ENCODE data around the gene INTS11. TPM values are rescaled to one million over a fixed set of nuclear protein-coding genes. Genes with fewer than 3 reads are reported as not detected.
A peak's percentile ranks its signal among the peaks of the same experiment; 100 is the strongest.

The INTS11 gene
- total and polyA plus RNA-seq, 10 donors: 89.2 to 203 (median 102) TPM

GRCh38 chr1:1325288-1326074, 1.0 kb upstream of the INTS11 start:
- H3K4me3 ChIP-seq: peak overlapping the region; percentile 76 to 99 (median 90)
- H3K4me1 ChIP-seq: peaks cover 15 to 89% (median 70%) of the 10 kb centered on the region in 6 donors
- H3K27ac ChIP-seq: peak overlapping the region; percentile 81 to 96 (median 91)
- no peaks in the 10 kb centered on the region for H3K9me3 ChIP-seq
- no peaks in the 10 kb centered on the region for H3K27me3 ChIP-seq (replicated peaks in 1 of 7)
- intact Hi-C loops (cut with DNase I; ENCODE audit: low total_unique reads): no loop called here
- TF ChIP-seq POLR2A (IDR thresholded peaks at IDR 0.05) (no peak), POLR2AphosphoS5 (IDR thresholded peaks at IDR 0.05) (peak in 2 of 3 donors; percentile 56 to 65)
- DNase-seq: no peak
- WGBS, 5 donors: 16 to 68% (median 47%) methylated on average over 11 to 16 of the region's 16 CpGs
- peaks cover 0 to 59% (median 23%) of the 10 kb centered on the region in 6 donors for H3K36me3 ChIP-seq

GRCh38 chr1:1324084-1324523, 356 bp downstream of the INTS11 start:
- H3K4me3 ChIP-seq: peak overlapping the region; percentile 76 to 99 (median 90)
- peaks cover 0 to 70% (median 36%) of the 10 kb centered on the region in 6 donors for H3K36me3 ChIP-seq
- H3K27me3 ChIP-seq (replicated peaks in 1 of 7): no peaks in the 10 kb centered on the region
- H3K4me1 ChIP-seq: peaks cover 15 to 83% (median 63%) of the 10 kb centered on the region in 6 donors
- no peak for DNase-seq
- intact Hi-C loops (cut with DNase I; ENCODE audit: low total_unique reads): no loop called here
- no peak for TF ChIP-seq POLR2A (IDR thresholded peaks at IDR 0.05)
- WGBS, 5 donors: 0 to 1% (median 0%) methylated on average over 18 to 41 of the region's 41 CpGs
- peak overlapping the region; percentile 81 to 96 (median 91) for H3K27ac ChIP-seq
- H3K9me3 ChIP-seq: no peaks in the 10 kb centered on the region

GRCh38 chr1:1322952-1323351, 1.5 kb downstream of the INTS11 start:
- Histone ChIP-seq H3K36me3 (peaks cover 0 to 70% (median 38%) of the 10 kb centered on the region in 6 donors), H3K27me3 (replicated peaks in 1 of 7) (no peaks in the 10 kb centered on the region), H3K27ac (no peak overlapping the region), H3K9me3 (no peaks in the 10 kb centered on the region), H3K4me1 (peaks cover 15 to 81% (median 57%) of the 10 kb centered on the region in 6 donors), H3K4me3 (peak overlapping the region in 1 of 8 donors; percentile 99)
- intact Hi-C loops (cut with DNase I; ENCODE audit: low total_unique reads): no loop called here
- TF ChIP-seq POLR2AphosphoS5 (IDR thresholded peaks at IDR 0.05): no peak
- no peak for TF ChIP-seq POLR2A (IDR thresholded peaks at IDR 0.05)
- TF ChIP-seq CTCF (IDR thresholded peaks at IDR 0.05 in 8 of 11, conservative IDR thresholded peaks at IDR 0.05 in 3 of 11): no peak
- DNase-seq: no peak
- WGBS, 5 donors: 84 to 94% (median 87%) methylated on average over 10 of the region's 10 CpGs

GRCh38 chr1:1322418-1322817, 2.0 kb downstream of the INTS11 start:
- Histone ChIP-seq H3K4me1 (peaks cover 15 to 81% (median 55%) of the 10 kb centered on the region in 6 donors), H3K9me3 (no peaks in the 10 kb centered on the region), H3K27me3 (replicated peaks in 1 of 7) (no peaks in the 10 kb centered on the region), H3K4me3 (no peak overlapping the region), H3K36me3 (peaks cover 0 to 70% (median 38%) of the 10 kb centered on the region in 6 donors), H3K27ac (no peak overlapping the region)
- no peak for DNase-seq
- TF ChIP-seq CTCF (IDR thresholded peaks at IDR 0.05 in 8 of 11, conservative IDR thresholded peaks at IDR 0.05 in 3 of 11): no peak
- TF ChIP-seq POLR2A (IDR thresholded peaks at IDR 0.05): no peak
- TF ChIP-seq POLR2AphosphoS5 (IDR thresholded peaks at IDR 0.05): no peak
- intact Hi-C loops (cut with DNase I; ENCODE audit: low total_unique reads): no loop called here
- 81 to 91% (median 90%) methylated on average over 3 to 14 of the region's 14 CpGs for WGBS, 5 donors

- WGBS, 5 donors: 86 to 93% (median 92%) methylated on average over 2 to 8 of the region's 8 CpGs
- no peaks in the 10 kb centered on the region for H3K9me3 ChIP-seq
- H3K36me3 ChIP-seq: peaks cover 0 to 70% (median 38%) of the 10 kb centered on the region in 6 donors
- DNase-seq: no peak
- no peak overlapping the region for H3K27ac ChIP-seq
- TF ChIP-seq CTCF (IDR thresholded peaks at IDR 0.05 in 8 of 11, conservative IDR thresholded peaks at IDR 0.05 in 3 of 11): no peak
- no peak for TF ChIP-seq POLR2AphosphoS5 (IDR thresholded peaks at IDR 0.05)
- no peak for TF ChIP-seq POLR2A (IDR thresholded peaks at IDR 0.05)
- intact Hi-C loops (cut with DNase I; ENCODE audit: low total_unique reads): no loop called here
- no peak overlapping the region for H3K4me3 ChIP-seq
- peaks cover 15 to 71% (median 46%) of the 10 kb centered on the region in 6 donors for H3K4me1 ChIP-seq
- no peaks in the 10 kb centered on the region for H3K27me3 ChIP-seq (replicated peaks in 1 of 7)
These were observed 3.0 kb downstream of the INTS11 start for GRCh38 chr1:1321477-1321876.
